DOHH2 (cell line): ENCODE data around the gene ALG12.

Experiments used
- H3F3A ChIP-seq: fragments of 200-600 bp; sonication (generic), shearing (Covaris generic); 2 replicates; pipeline ENCODE4 v1.6.0; 2016; ENCODE audit warnings: antibody characterized with exemption, mild to moderate bottlenecking; ENCODE audit not compliant: control insufficient read depth, insufficient read depth
- H3K27ac ChIP-seq: fragments of 200-600 bp; sonication (generic); 2 replicates; pipeline ENCODE4 v1.5.1; 2014; ENCODE audit warnings: low read depth, mild to moderate bottlenecking, low read length, moderate library complexity
- H3K27me3 ChIP-seq: fragments of 200-600 bp; sonication (generic); 2 replicates; pipeline ENCODE4 v1.6.1; 2014; ENCODE audit warnings: mild to moderate bottlenecking, low read length, mixed read lengths; ENCODE audit not compliant: control insufficient read depth
- H3K36me3 ChIP-seq: fragments of 200-600 bp; sonication (generic); 2 replicates; pipeline ENCODE4 v1.6.1; 2014; ENCODE audit warnings: mild to moderate bottlenecking, low read length, moderate library complexity, mixed read lengths; ENCODE audit not compliant: control insufficient read depth
- H3K4me1 ChIP-seq: fragments of 200-600 bp; sonication (generic); 2 replicates; pipeline ENCODE4 v1.6.1; 2014; ENCODE audit warnings: mild to moderate bottlenecking, low read length, mixed read lengths; ENCODE audit not compliant: control insufficient read depth
- H3K4me2 ChIP-seq: fragments of 200-600 bp; sonication (generic); 2 replicates; pipeline ENCODE4 v1.6.0; 2014; ENCODE audit warnings: mild to moderate bottlenecking, low read length, moderate library complexity
- H3K4me3 ChIP-seq: fragments of 200-600 bp; sonication (generic); 2 replicates; pipeline ENCODE4 v1.5.1; 2014; ENCODE audit warnings: mild to moderate bottlenecking, low read length, mixed read lengths
- H3K79me2 ChIP-seq: fragments of 200-600 bp; sonication (generic); 2 replicates; pipeline ENCODE4 v1.6.1; 2014; ENCODE audit warnings: mild to moderate bottlenecking, low read length, mixed read lengths; ENCODE audit not compliant: control insufficient read depth
- H3K9me2 ChIP-seq: fragments of 200-600 bp; sonication (generic); replicated peaks from 2 replicates; pipeline ENCODE4 v1.6.1; 2014; ENCODE audit warnings: mild to moderate bottlenecking, low read length, mixed read lengths; ENCODE audit not compliant: control insufficient read depth
- H3K9me3 ChIP-seq: fragments of 200-600 bp; sonication (generic); 2 replicates; pipeline ENCODE4 v1.6.1; 2014; ENCODE audit warnings: antibody characterized with exemption, low read length, mixed read lengths; ENCODE audit not compliant: control insufficient read depth, insufficient read depth
- H4K20me1 ChIP-seq: fragments of 200-600 bp; sonication (generic); 2 replicates; pipeline ENCODE4 v1.6.0; 2014; ENCODE audit warnings: low read depth, mild to moderate bottlenecking, antibody characterized with exemption, low read length, moderate library complexity; ENCODE audit not compliant: control insufficient read depth, insufficient read depth
- CTCF ChIP-seq: fragments of 200-600 bp; sonication (generic); IDR thresholded peaks from one replicate; pipeline ENCODE4 v1.5.1; 2014; ENCODE audit warnings: antibody characterized with exemption, mild to moderate bottlenecking, low read depth, low read length; ENCODE audit not compliant: poor library complexity, severe bottlenecking
- EZH2phosphoT487 ChIP-seq: fragments of 200-600 bp; sonication (generic); IDR thresholded peaks from 2 replicates; pipeline ENCODE4 v1.6.1; 2017; ENCODE audit warnings: borderline replicate concordance, mild to moderate bottlenecking, antibody characterized with exemption, low read length, moderate library complexity, mixed read lengths

ALG12 gene

DNA sequence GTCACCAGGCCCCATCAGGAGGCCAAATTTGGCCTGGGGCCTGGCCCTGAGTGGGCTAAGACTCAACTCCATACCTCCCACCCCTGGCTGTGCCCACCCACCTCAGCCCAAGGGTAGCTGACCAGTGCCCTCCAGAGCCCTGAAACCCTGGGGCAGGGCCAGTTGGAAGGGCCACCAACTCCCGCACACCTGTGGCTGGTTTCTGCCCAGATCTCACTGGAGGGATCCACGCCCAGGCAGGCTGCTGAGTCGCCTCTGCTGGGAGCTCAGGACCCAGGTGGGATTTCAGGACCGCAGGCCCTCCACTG lies 33.4 kb upstream of the ALG12 start:
- Histone ChIP-seq H3K4me3 (no peak overlapping the region), H3K27ac (no peak overlapping the region), H3K4me1 (peaks cover 20% of the 10 kb centered on the region), H3K27me3 (no peaks in the 10 kb centered on the region), H3F3A (no peaks in the 10 kb centered on the region), H3K9me3 (no peaks in the 10 kb centered on the region), H3K79me2 (no peaks in the 10 kb centered on the region), H4K20me1 (no peaks in the 10 kb centered on the region), H3K4me2 (peak overlapping the region; percentile 24; the same call in 1 of the 2 replicates), H3K9me2 (no peaks in the 10 kb centered on the region), H3K36me3 (no peaks in the 10 kb centered on the region)
- no peak for TF ChIP-seq EZH2phosphoT487
- no peak for TF ChIP-seq CTCF

DNA sequence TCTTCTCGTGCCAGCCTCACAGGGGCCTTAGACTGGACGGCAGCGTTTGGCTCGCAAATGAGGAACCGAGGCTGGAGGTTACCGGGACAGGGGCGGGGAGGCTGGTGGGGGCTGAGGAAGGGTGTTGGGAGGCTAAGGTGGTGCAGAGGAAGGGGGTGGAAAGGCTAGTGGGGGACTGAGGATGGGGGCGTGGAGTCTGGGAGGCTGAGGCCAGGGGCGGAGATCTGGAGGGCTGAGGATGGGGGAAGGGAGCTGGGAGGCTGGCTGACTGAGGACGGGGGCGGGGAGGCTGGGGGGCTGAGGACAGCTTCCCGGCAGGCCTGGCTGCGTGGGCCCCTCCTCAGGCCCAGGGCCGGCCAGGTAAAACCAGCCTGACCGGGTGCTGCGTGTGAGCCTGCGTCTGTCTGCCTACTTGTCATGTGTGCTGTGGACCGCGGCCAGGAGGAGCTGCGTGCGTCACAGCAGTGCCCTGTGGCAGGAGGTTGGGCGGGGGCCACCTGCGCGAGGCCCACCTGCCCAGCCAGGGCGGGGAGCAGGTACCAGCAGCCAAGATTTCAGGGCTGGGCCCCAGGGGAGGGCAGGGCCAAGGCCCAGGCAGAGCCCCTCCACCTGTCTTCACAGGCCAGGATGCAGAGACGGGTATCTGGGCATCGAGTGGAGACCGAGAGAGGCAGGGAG lies 32.9 kb upstream of the ALG12 start:
- Histone ChIP-seq H3K27me3 (no peaks in the 10 kb centered on the region), H3K36me3 (no peaks in the 10 kb centered on the region), H3K4me1 (peaks cover 25% of the 10 kb centered on the region), H3K79me2 (no peaks in the 10 kb centered on the region), H3K4me2 (peak overlapping the region; percentile 24), H3K9me3 (no peaks in the 10 kb centered on the region), H3F3A (no peaks in the 10 kb centered on the region), H3K4me3 (no peak overlapping the region), H3K9me2 (no peaks in the 10 kb centered on the region), H4K20me1 (no peaks in the 10 kb centered on the region), H3K27ac (no peak overlapping the region)
- TF ChIP-seq EZH2phosphoT487 = no peak

GRCh38 chr22:49950396-49950994 lies 32.3 kb upstream of the ALG12 start:
- no peaks in the 10 kb centered on the region for H3K9me2 ChIP-seq
- H3K9me3 ChIP-seq = no peaks in the 10 kb centered on the region
- H3K4me2 ChIP-seq = peak overlapping the region; percentile 24
- peaks cover 32% of the 10 kb centered on the region for H3K4me1 ChIP-seq
- no peak overlapping the region for H3K27ac ChIP-seq
- no peaks in the 10 kb centered on the region for H3K36me3 ChIP-seq
- peaks cover 4% of the 10 kb centered on the region for H3F3A ChIP-seq
- H3K4me3 ChIP-seq = no peak overlapping the region
- no peak for TF ChIP-seq CTCF
- no peaks in the 10 kb centered on the region for H3K79me2 ChIP-seq
- no peaks in the 10 kb centered on the region for H3K27me3 ChIP-seq
- no peaks in the 10 kb centered on the region for H4K20me1 ChIP-seq

DNA sequence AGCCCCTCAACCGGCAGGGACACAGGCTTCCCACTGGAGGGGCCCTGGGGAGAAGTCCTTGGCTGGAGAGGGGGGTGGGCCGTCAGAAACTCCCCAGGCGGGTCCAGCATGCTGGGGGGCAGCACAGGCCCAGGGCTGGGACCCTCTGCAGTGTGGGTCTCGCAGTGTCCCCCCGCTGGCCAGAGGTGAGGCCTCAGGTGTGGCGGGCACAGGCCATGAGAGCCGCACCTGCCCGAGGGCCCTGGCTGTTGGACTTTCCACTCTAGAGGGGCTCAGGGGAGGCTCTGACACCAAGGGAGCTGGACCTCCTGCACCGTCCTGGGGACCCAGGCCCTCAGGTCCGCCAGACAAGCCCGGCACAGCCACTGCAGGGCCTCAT lies 31.7 kb upstream of the ALG12 start:
- H3K27ac ChIP-seq = no peak overlapping the region
- no peaks in the 10 kb centered on the region for H3K9me2 ChIP-seq
- TF ChIP-seq CTCF = no peak
- TF ChIP-seq EZH2phosphoT487 = no peak
- no peaks in the 10 kb centered on the region for H4K20me1 ChIP-seq
- H3K4me1 ChIP-seq = peaks cover 37% of the 10 kb centered on the region
- H3K4me2 ChIP-seq = no peak overlapping the region
- no peak overlapping the region for H3K4me3 ChIP-seq
- H3F3A ChIP-seq = peaks cover 8% of the 10 kb centered on the region
- H3K36me3 ChIP-seq = no peaks in the 10 kb centered on the region
- H3K27me3 ChIP-seq = no peaks in the 10 kb centered on the region
- no peaks in the 10 kb centered on the region for H3K9me3 ChIP-seq
- no peaks in the 10 kb centered on the region for H3K79me2 ChIP-seq
